ENCODE data around the gene MGAT5.

MGAT5 gene

DNA sequence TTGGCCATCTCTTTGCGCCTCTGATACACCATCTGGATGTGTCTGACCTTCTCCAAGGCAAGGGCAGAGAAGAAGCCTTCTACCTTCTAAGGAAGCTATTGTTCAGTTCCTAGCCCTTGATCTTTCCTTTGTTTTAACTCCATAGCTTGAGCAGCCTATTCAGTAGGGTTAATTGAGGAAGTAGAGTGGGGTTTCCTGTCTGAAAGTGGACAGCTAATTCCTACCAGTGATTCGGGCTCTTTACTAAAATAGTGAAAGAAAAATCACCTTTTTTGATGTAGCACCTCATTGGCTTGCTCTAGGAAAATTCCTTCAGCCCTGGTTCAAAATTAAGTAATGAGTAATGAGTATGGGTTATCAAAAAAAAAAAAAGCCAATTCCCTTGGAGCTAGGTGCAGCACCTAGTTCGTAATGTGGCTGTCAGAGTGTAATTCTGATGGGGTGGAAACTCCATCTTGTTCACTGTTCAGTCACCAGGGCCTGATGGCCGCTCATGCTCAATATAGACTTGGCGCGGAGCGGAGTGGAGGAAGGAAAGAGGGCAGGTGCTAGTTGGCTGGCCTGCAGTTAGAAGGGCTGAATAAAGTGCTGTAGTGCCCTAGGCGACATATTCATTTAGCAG lies 2.9 kb upstream of the MGAT5 start:
- no peak for DNase-seq
- intact Hi-C loops (cut with DNase I) = no loop called here

DNA sequence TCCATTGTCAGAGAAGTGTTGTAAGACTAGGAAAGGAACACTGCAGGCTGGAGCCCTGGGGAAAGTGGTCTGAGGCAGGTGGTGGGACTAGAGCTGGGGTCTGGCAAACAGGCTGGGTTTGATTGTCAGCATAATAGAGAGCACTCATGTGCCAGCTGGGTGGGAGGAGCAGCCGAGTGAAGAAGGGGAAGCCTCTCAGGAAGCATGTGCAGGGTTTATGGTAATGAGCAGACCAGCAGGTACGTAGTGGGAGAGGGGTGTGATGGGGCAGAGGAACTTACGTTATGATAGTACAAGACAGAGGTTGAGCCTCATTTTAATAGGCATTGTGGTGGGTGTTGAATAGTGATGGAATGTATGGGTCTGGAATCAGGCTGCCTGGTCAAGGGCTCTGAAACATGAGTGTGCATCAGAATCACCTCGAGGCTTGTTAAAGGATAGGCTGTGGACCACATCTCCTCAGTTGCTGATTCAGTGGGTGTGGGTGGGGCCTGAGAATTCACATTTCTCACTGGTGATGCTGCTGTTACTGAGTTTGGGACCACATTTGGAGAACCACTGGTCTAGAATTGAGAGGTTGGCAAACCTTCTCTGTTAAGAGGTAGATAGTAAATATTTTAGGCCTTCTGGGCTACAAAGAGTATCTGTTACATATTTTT lies 1.7 kb upstream of the MGAT5 start:
- DNase-seq = no peak
- intact Hi-C loops (cut with DNase I) = no loop called here

DNA sequence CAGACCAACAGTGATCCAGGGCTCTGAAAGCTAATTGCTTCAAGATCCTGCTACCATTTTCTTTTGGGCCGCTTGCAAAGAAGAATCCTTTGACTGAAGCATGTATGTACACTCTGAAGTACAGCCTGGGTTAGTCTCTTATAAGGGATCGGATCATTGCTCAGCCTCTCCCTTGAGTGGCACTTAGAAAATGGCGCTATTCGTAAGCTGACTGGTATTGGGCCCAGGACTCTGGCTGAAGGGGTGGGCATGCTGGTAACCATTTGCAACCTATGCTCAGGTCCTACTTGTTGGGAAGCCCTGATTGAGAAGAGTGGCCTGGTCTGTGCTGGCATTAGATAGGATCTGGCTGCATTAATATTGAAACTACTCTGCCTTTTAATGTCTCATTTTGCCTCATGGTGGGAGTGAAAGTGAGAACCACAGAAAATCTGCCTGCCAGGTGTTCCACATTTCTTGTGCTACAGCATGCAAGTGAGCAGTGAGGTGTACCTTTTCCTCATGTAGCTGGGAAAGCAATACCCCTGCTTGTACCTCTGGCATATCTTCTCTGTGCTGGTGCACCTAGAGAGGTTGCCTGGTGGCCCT lies 661 bp upstream of the MGAT5 start:
- no peak for DNase-seq
- intact Hi-C loops (cut with DNase I) = no loop called here

DNA sequence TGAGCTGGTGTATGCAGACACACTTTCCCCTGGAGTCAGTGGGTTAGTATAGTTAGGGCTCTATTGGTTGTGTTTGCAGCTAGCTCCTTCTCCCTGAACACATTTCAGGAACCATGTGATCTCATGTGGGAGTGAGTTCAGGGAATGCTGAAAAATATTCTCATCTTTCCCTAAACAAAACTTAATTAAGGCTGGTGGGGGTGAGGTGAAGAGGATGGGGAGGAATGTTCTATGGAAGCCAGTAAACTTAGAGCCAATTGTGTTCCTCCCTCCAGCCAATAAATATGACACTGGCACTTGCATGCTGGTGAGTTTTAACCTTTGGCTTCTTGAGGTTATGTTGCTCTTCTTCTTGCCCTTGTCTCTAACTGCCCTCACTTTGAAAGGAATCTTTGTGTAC lies 952 bp downstream of the MGAT5 start:
- intact Hi-C loops (cut with DNase I) = no loop called here

GRCh38 chr2:134256956-134257355 lies 3.1 kb downstream of the MGAT5 start:
- intact Hi-C loops (cut with DNase I) = no loop called here

More for the DNA sequence above, 952 bp downstream of the MGAT5 start:
- DNase-seq = no peak

GRCh38 chr2:134257509-134257908 lies 3.6 kb downstream of the MGAT5 start:
- intact Hi-C loops (cut with DNase I) = no loop called here
- DNase-seq = no peak

More at GRCh38 chr2:134256956-134257355, 3.1 kb downstream of the MGAT5 start:
- no peak for DNase-seq

- intact Hi-C loops (cut with DNase I) = no loop called here
- DNase-seq = no peak
Observed at GRCh38 chr2:134257965-134258683, 4.3 kb downstream of the MGAT5 start.

- DNase-seq = peak; percentile 39 to 88 (median 72)
- intact Hi-C loops (cut with DNase I) = no loop called here
Observed at GRCh38 chr2:134258684-134259388, 5.0 kb downstream of the MGAT5 start.

DNA sequence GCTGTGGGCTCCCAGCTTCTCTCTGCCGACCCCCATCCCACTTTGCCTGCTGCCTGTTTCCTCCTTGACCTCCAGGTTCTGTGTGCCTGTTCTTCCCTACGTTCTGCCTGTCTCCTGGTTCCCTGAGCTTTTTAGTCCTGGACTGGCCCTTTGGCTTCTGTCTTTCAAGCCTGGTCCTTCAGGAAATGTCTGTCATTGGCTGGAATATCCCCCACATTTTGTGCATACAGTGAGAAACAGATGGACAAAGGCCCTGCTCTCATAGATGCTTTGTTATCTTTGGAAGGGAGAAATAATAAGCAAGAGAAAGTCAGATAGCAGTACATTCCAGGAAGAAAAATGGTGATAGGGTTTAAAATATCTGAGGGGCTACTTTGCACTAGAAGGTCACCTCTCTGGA lies 5.7 kb downstream of the MGAT5 start:
- intact Hi-C loops (cut with DNase I) = no loop called here
- DNase-seq = peak in 1 of 42 donors; percentile 22

DNA sequence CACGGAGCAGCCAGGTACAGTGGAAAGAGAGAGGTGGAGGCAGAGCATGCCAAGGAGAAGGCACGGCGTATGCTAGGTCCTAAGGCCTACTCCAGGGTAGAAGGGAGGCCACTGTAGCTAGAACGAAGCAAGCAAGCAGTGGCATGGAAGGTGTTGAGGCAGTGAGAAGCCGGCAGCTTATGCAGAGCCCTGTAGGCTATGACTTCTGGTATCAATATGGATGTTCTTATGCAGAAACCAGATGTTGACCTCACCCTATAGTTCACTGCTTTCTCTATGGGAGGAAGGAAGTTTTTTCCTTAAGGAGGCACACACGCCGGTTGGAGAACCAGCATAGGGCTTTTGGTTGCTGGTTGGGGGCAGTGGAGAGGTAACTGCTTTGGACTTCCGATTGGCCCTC lies 6.1 kb downstream of the MGAT5 start:
- intact Hi-C loops (cut with DNase I) = no loop called here

DNA sequence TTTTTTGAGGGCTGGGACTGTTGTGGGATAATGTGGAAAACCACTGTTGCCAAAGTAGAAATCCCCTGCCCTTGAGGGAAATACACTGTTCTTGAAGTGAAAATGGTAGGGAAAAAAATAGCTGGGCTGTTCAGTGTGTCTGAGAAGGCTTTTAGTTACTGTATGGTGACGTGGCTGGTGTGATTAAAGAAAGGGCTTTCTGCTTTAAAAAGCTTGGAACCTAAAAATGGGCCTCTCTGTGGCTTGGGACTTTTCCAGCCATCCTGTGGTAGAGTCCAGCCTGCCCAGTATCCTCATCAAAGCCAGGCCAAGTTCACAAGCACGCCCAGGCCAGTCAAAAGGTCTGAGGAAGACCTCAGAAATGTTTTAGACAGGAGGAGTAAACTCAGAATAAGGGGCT lies 6.8 kb downstream of the MGAT5 start:
- intact Hi-C loops (cut with DNase I) = no loop called here
- DNase-seq = peak in 1 of 42 donors; percentile 36

More for the DNA sequence above, 6.1 kb downstream of the MGAT5 start:
- no peak for DNase-seq

- DNase-seq = peak in 1 of 42 donors; percentile 9
- intact Hi-C loops (cut with DNase I) = no loop called here
Observed at GRCh38 chr2:134261398-134262131, 7.7 kb downstream of the MGAT5 start.

GRCh38 chr2:134262684-134263083 lies 8.8 kb downstream of the MGAT5 start:
- intact Hi-C loops (cut with DNase I) = no loop called here

DNA sequence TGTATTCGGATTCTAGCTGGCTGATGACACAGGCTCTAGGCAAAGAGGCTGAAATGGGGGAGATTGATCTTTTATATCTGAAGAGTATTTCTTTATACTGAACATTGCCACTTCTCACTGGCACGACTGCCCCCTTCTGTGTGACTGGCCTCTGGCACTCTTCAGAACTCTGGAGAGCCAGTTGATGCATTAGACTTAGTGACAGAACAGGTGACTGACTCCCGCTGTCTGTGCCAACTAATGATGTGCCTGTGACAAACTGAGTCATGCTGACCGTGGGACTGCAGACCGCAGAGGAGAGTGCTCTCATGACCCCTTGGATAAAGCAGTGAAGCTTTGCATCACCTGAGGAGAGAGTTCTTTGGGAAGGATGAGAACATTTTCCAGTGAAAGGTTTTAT lies 14.4 kb downstream of the MGAT5 start:
- intact Hi-C loops (cut with DNase I) = no loop called here
- peak in 8 of 42 donors; percentile 17 to 63 (median 31) for DNase-seq

More at GRCh38 chr2:134262684-134263083, 8.8 kb downstream of the MGAT5 start:
- DNase-seq = peak in 1 of 42 donors; percentile 1

DNA sequence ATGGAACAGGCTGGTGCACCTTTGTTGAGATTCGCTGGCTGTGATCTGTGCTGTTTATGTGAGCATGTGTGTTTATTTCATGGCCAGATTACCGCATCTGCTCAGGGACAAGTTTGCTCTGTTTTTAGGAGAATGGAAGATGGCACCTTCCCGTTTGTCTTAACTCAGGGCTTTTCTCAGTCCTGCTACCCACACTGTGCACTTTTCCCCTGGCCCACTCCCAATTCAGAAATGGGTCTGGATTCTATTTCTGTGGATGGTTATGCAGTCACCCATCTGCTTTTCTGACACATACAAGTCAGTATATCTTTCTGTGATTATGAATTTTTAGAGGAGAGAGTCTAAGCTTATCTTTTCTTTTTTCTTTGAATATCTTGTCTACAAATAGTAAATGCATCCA lies 15.4 kb downstream of the MGAT5 start:
- peak in 1 of 42 donors; percentile 25 for DNase-seq
- intact Hi-C loops (cut with DNase I) = no loop called here

DNA sequence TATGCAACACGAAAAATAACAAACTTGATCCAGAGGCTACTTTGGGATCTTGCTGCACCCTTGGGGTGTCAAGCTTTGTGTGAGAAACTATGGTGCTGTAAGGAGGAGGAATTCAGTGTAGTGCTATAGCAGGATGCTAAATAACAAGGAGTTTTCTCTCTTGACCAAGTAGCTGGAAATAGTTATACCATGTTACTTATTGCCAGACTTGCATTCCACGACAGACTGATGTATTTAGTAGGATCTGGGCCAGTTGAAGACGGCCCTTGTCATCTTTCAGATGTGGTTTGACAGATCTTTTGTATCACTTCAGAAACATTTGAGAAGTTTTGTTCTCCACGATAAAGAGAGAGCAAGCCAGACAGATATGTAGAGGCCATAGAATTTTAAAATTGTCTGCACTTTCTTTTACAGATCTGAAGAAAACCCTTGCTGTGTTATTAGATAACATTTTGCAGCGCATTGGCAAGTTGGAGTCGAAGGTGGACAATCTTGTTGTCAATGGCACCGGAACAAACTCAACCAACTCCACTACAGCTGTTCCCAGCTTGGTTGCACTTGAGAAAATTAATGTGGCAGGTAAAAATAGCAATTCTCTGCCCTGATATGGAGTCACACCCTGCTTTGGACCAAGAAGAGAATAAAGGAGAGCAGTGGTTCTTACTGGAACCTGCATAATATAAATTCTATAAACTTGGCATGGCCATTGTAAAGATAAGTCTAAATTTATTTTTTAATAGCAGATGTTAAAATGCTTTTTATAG lies 16.3 kb downstream of the MGAT5 start:
- peak in 1 of 42 donors; percentile 9 for DNase-seq
- intact Hi-C loops (cut with DNase I) = no loop called here

- intact Hi-C loops (cut with DNase I) = no loop called here
- DNase-seq = peak in 1 of 42 donors; percentile 24
Observed at GRCh38 chr2:134271758-134272157, 17.9 kb downstream of the MGAT5 start.

DNA sequence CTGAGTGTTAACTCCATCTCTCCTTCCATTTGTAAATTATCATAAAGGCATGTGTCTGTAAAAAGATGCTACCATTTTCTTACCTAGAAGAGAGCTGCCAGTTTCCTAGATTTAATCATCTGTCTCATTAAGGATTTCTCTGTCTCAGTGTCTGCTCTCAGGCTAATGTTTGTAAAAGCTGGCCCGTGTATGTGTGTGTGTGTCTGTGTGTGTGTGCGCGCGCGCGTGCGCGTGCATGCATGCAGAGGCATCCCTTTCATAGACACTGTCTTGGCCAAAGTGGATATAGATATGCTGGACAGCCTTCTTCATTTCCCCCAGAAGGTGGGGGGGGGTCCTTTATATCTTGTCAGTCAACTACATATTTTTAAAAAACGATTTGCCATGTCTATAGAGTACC lies 18.9 kb downstream of the MGAT5 start:
- intact Hi-C loops (cut with DNase I) = no loop called here
- DNase-seq = peak in 1 of 42 donors; percentile 13
